ENCODE results near the gene MAPK7. TPM values are rescaled to one million over a fixed set of nuclear protein-coding genes. Genes with fewer than 3 reads are reported as not detected.

MAPK7 gene
- total RNA-seq, 1 experiment from 2014 or later = 40.0 TPM

DNA sequence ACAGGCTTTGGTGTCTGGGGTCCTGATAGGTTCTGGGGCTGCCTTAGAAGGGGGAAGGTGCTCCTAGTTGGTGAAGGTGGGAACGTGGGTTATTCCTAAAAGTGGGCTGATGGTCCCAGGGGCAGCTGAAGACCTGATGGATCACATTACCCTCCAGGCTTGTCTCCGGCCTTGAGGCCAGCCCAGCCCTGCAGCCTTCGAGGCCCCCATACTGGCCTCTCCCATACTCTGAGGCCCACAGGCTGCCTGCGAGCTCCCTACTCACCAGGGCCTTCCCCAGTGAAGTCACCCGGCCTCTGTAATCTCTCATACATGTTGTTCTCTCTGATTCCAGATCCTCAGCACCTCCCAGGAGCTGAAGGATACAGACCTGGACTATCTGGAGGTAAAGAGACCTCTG is 35.5 kb downstream of the MAPK7 start:
- TF ChIP-seq EZH2 (IDR thresholded peaks at IDR 0.05; ENCODE audit: borderline replicate concordance, low read depth, low read length, poor library complexity, severe bottlenecking) = no peak
- TF ChIP-seq, protein P1, sequence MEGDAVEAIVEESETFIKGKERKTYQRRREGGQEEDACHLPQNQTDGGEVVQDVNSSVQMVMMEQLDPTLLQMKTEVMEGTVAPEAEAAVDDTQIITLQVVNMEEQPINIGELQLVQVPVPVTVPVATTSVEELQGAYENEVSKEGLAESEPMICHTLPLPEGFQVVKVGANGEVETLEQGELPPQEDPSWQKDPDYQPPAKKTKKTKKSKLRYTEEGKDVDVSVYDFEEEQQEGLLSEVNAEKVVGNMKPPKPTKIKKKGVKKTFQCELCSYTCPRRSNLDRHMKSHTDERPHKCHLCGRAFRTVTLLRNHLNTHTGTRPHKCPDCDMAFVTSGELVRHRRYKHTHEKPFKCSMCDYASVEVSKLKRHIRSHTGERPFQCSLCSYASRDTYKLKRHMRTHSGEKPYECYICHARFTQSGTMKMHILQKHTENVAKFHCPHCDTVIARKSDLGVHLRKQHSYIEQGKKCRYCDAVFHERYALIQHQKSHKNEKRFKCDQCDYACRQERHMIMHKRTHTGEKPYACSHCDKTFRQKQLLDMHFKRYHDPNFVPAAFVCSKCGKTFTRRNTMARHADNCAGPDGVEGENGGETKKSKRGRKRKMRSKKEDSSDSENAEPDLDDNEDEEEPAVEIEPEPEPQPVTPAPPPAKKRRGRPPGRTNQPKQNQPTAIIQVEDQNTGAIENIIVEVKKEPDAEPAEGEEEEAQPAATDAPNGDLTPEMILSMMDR (conservative IDR thresholded peaks at IDR 0.05; ENCODE audit: low read depth, low read length) = no peak
- no peak for DNase-seq (ENCODE audit: low spot score)
- CTCF ChIA-PET = no interaction called here
- H3K36me3 ChIP-seq (ENCODE audit: insufficient read depth, low read length, poor library complexity, severe bottlenecking) = no peaks in the 10 kb centered on the region
- H3K9me3 ChIP-seq (ENCODE audit: low read depth, low read length, poor library complexity, severe bottlenecking) = no peaks in the 10 kb centered on the region
- BruUV-seq (replicated peaks) = no TSS peak
- no peaks in the 10 kb centered on the region for H3K27me3 ChIP-seq (replicated peaks; ENCODE audit: insufficient read depth, low read depth, low read length, poor library complexity)
- intact Hi-C loops (cut with micrococcal nuclease; ENCODE audit: unreplicated experiment) = no loop called here
- no peak overlapping the region for H3K4me3 ChIP-seq (ENCODE audit: low read depth, low read length, poor library complexity, severe bottlenecking)
- POLR2A ChIA-PET (ENCODE audit: low non-redundant PET) = no interaction called here
- no peak overlapping the region for H3K27ac ChIP-seq (ENCODE audit: low read depth, low read length, poor library complexity, severe bottlenecking)
- H3K4me1 ChIP-seq (ENCODE audit: insufficient read depth, low read length, poor library complexity, severe bottlenecking) = no peaks in the 10 kb centered on the region

DNA sequence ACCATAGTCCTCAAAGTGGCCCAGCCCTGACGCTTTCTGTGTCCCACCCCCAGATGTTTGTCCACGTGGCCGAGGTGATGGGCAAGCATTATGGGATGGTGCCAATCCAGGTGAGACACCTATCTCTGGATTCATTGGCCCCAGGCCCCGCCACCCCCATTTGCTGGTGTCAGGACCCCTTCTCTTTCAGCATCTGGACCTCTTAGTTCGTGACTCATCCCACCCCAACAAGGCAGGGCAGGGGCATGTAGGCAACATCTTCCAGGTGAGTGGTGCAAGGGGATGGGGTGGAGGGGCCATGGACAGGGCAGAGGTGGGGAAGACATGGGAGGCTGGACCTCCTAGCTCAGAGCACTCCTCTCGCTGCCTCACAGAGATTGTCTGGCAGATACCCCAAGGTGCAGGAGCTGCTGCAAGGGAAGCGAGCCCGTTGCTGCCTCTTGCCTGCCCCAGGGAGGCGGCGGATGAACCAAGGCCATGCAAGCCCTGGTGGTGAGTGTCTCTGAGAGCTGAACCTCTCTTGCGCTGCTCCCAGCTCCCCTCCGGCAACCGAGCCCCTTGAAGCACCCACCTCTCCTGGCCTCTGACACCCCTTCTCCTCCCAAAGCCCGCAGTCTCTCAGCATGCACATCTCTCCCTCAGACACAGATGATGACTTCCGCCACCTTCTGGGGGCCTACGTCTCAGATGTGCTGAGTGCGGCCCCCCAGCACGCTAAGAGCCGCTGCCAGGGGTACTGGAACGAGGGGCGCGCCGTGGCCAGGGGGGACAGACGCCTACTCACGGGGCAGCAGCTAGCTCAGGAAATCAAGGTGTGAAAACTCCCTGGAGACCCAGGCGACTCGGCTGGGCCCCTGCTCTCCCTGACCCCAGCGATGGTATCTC is 36.3 kb downstream of the MAPK7 start:
- TF ChIP-seq, protein P1 (conservative IDR thresholded peaks at IDR 0.05; ENCODE audit: low read depth, low read length) = no peak
- TF ChIP-seq EZH2 (IDR thresholded peaks at IDR 0.05; ENCODE audit: borderline replicate concordance, low read depth, low read length, poor library complexity, severe bottlenecking) = no peak
- ChIA-PET CTCF (no interaction called here), POLR2A (ENCODE audit: low non-redundant PET) (no interaction called here)
- no peaks in the 10 kb centered on the region for H3K36me3 ChIP-seq (ENCODE audit: insufficient read depth, low read length, poor library complexity, severe bottlenecking)
- no TSS peak for BruUV-seq (replicated peaks)
- DNase-seq (ENCODE audit: low spot score) = no peak
- H3K4me3 ChIP-seq (ENCODE audit: low read depth, low read length, poor library complexity, severe bottlenecking) = no peak overlapping the region
- intact Hi-C loops (cut with micrococcal nuclease; ENCODE audit: unreplicated experiment) = no loop called here
- no peaks in the 10 kb centered on the region for H3K27me3 ChIP-seq (replicated peaks; ENCODE audit: insufficient read depth, low read depth, low read length, poor library complexity)
- no peaks in the 10 kb centered on the region for H3K4me1 ChIP-seq (ENCODE audit: insufficient read depth, low read length, poor library complexity, severe bottlenecking)
- H3K9me3 ChIP-seq (ENCODE audit: low read depth, low read length, poor library complexity, severe bottlenecking) = no peaks in the 10 kb centered on the region
- H3K27ac ChIP-seq (ENCODE audit: low read depth, low read length, poor library complexity, severe bottlenecking) = no peak overlapping the region

DNA sequence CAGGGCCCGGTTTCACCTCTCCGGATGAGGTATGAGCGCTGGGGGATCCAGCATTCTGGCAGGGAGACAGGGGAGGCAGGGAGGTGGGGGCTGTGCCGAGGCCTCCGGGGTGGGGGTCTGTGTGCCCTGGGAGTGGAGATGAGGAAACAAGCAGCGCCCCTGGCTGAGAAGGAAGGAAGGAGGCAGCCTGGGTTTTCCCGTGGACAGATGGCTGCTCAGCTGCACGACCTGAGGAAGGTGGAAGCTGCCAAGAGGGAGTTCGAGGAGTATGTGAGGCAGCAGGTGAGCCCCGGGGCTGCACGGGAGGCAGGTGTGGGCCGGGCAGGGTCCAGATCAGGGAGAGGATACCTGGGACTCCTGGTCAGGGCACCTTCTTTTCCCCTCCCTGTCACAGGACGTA is 37.0 kb downstream of the MAPK7 start:
- no peaks in the 10 kb centered on the region for H3K9me3 ChIP-seq (ENCODE audit: low read depth, low read length, poor library complexity, severe bottlenecking)
- H3K4me1 ChIP-seq (ENCODE audit: insufficient read depth, low read length, poor library complexity, severe bottlenecking) = no peaks in the 10 kb centered on the region
- TF ChIP-seq EZH2 (IDR thresholded peaks at IDR 0.05; ENCODE audit: borderline replicate concordance, low read depth, low read length, poor library complexity, severe bottlenecking) = no peak
- TF ChIP-seq, protein P1 (conservative IDR thresholded peaks at IDR 0.05; ENCODE audit: low read depth, low read length) = no peak
- H3K27me3 ChIP-seq (replicated peaks; ENCODE audit: insufficient read depth, low read depth, low read length, poor library complexity) = no peaks in the 10 kb centered on the region
- no peak overlapping the region for H3K4me3 ChIP-seq (ENCODE audit: low read depth, low read length, poor library complexity, severe bottlenecking)
- DNase-seq (ENCODE audit: low spot score) = no peak
- no peaks in the 10 kb centered on the region for H3K36me3 ChIP-seq (ENCODE audit: insufficient read depth, low read length, poor library complexity, severe bottlenecking)
- BruUV-seq (replicated peaks) = no TSS peak
- intact Hi-C loops (cut with micrococcal nuclease; ENCODE audit: unreplicated experiment) = no loop called here
- ChIA-PET POLR2A (ENCODE audit: low non-redundant PET) (no interaction called here), CTCF (no interaction called here)
- H3K27ac ChIP-seq (ENCODE audit: low read depth, low read length, poor library complexity, severe bottlenecking) = no peak overlapping the region
